Measurements from ENCODE around the gene TAF1D. TPM values are rescaled to one million over a fixed set of nuclear protein-coding genes. Genes with fewer than 3 reads are reported as not detected.

TAF1D gene
- total and polyA plus RNA-seq, 2 donors (not counting 3 experiments of a cell fraction or from before 2014, with no cell fraction given): 60.7 to 181 TPM

- no peak overlapping the region for H3K27ac ChIP-seq (ENCODE audit: insufficient read depth, low read depth, low read length)
- no peaks in the 10 kb centered on the region for H3K27me3 ChIP-seq (ENCODE audit: control insufficient read depth in 2 of 2, insufficient read depth in 2 of 2, low read length in 2 of 2)
- POLR2A ChIA-PET: no interaction called here
- BruUV-seq (replicated peaks): no TSS peak
- H3K9me3 ChIP-seq (replicated peaks; ENCODE audit: control insufficient read depth, insufficient read depth, low read length): no peaks in the 10 kb centered on the region
- no peak overlapping the region for H3K9ac ChIP-seq (replicated peaks; ENCODE audit: extremely low read depth, insufficient read depth, low read length)
- dilution Hi-C loops (cut with MboI; ENCODE audit: extremely low pct_ligation_motif_present, low sequenced_read_pairs): no loop called here
- H2AFZ ChIP-seq (ENCODE audit: low read depth, low read length): no peak overlapping the region
- intact Hi-C loops (cut with micrococcal nuclease): no loop called here
- FAIRE-seq (no peak), DNase-seq (ENCODE audit: low read depth, low spot score) (no peak)
- CTCF ChIA-PET: no interaction called here
- H4K20me1 ChIP-seq (replicated peaks; ENCODE audit: control insufficient read depth, extremely low read depth, insufficient read depth, low read length): no peaks in the 10 kb centered on the region
- TF ChIP-seq, protein P1, sequence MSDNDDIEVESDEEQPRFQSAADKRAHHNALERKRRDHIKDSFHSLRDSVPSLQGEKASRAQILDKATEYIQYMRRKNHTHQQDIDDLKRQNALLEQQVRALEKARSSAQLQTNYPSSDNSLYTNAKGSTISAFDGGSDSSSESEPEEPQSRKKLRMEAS (IDR thresholded peaks at IDR 0.05; ENCODE audit: insufficient read depth, insufficient read length): no peak
- TF ChIP-seq FOS (IDR thresholded peaks at IDR 0.05; ENCODE audit: borderline replicate concordance, insufficient read depth, low read length) (no peak), MYC (IDR thresholded peaks at IDR 0.05; ENCODE audit: low read depth, low read length) (no peak), EZH2 (IDR thresholded peaks at IDR 0.05; ENCODE audit: borderline replicate concordance, low read depth, low read length, severe bottlenecking) (no peak), POLR2AphosphoS5 (IDR thresholded peaks at IDR 0.05; ENCODE audit: insufficient read depth, low read depth, low read length) (no peak), GATA2 (IDR thresholded peaks at IDR 0.05; ENCODE audit: insufficient read depth, insufficient read length, low read depth, low read length) (no peak), POLR2A (IDR thresholded peaks at IDR 0.05; ENCODE audit: low read depth, low read length) (no peak), JUN (IDR thresholded peaks at IDR 0.05; ENCODE audit: borderline replicate concordance, insufficient read depth, insufficient read length, low read depth) (no peak)
- TF ChIP-seq, protein P2, sequence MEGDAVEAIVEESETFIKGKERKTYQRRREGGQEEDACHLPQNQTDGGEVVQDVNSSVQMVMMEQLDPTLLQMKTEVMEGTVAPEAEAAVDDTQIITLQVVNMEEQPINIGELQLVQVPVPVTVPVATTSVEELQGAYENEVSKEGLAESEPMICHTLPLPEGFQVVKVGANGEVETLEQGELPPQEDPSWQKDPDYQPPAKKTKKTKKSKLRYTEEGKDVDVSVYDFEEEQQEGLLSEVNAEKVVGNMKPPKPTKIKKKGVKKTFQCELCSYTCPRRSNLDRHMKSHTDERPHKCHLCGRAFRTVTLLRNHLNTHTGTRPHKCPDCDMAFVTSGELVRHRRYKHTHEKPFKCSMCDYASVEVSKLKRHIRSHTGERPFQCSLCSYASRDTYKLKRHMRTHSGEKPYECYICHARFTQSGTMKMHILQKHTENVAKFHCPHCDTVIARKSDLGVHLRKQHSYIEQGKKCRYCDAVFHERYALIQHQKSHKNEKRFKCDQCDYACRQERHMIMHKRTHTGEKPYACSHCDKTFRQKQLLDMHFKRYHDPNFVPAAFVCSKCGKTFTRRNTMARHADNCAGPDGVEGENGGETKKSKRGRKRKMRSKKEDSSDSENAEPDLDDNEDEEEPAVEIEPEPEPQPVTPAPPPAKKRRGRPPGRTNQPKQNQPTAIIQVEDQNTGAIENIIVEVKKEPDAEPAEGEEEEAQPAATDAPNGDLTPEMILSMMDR (IDR thresholded peaks at IDR 0.05; ENCODE audit: extremely low read depth in 1 of 2, insufficient read depth in 1 of 2, low read depth in 1 of 2, low read length in 2 of 2): no peak
- no peak overlapping the region for H3K4me3 ChIP-seq (replicated peaks in 1 of 3; ENCODE audit: insufficient read depth in 1 of 3, low read depth in 1 of 3, low read length in 3 of 3)
- H3K9me1 ChIP-seq (replicated peaks; ENCODE audit: control insufficient read depth, extremely low read depth, insufficient read depth, low read length): no peaks in the 10 kb centered on the region
- H3K4me1 ChIP-seq (ENCODE audit: control insufficient read depth, extremely low read depth, insufficient read depth, low read length): no peaks in the 10 kb centered on the region
- no peaks in the 10 kb centered on the region for H3K36me3 ChIP-seq (ENCODE audit: control insufficient read depth in 2 of 2, extremely low read depth in 1 of 2, insufficient read depth in 2 of 2, low read length in 2 of 2)
- no peak overlapping the region for H3K4me2 ChIP-seq (ENCODE audit: insufficient read depth, low read length)
- H3K79me2 ChIP-seq (ENCODE audit: control insufficient read depth, insufficient read depth, low read length): no peaks in the 10 kb centered on the region
These were observed 25.7 kb upstream of the TAF1D start for GRCh38 chr11:93767018-93767417.
